ENCODE results near the gene PSMD13.
"Not testable (repeated sequence)": the region's sequence is repeated elsewhere in the genome, so short reads cannot be mapped to it uniquely, and the experiment has no call there.

Gene PSMD13

GRCh38 chr11:236774-237767, at the start of gene PSMD13:
Gene PSMD13 (plus strand): TSS chr11:236976. CDS start chr11:237050, 74 bp downstream.
- DNase-seq: peak; percentile 68

GRCh38 chr11:189200-189783, 47.5 kb upstream of the PSMD13 start:
- DNase-seq: not testable (repeated sequence)

DNA sequence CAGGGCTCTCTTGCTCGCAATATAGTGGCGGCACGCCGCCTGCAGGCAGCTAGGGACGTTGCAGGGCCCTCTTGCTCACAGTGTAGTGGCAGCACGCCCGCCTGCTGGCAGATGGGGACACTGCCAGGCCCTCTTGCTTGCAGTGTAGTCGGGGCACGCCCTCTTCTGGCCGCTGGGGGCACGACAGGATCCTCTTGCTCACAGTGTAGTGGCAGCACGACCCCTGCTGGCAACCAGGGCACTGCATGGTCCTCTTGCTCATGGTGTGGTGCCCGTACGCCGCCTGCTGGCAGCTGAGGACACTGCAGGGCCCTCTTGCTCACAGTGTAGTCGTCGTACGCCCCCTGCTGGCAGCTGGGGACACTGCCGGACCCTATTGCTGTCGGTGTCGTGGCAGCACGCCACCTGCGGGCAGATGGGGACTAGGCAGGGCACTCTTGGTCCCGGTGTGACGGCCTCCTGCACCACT, 46.9 kb upstream of the PSMD13 start:
- DNase-seq: not testable (repeated sequence)

- not testable (repeated sequence) for DNase-seq
Measured at GRCh38 chr11:190546-190945, 46.2 kb upstream of the PSMD13 start.

GRCh38 chr11:191490-192478, 45.0 kb upstream of the PSMD13 start:
- DNase-seq: not testable (repeated sequence)

GRCh38 chr11:192674-193128, 44.1 kb upstream of the PSMD13 start, which contains the start of gene SCGB1C1:
Gene SCGB1C1 (plus strand): TSS chr11:193078. CDS start chr11:193100, 22 bp downstream.
- not testable (repeated sequence) for DNase-seq

- DNase-seq: not testable (repeated sequence)
Measured at GRCh38 chr11:193481-193880, 43.3 kb upstream of the PSMD13 start.

- DNase-seq: no peak
Measured at GRCh38 chr11:196786-197731, 39.7 kb upstream of the PSMD13 start.

- no peak for DNase-seq
Measured at GRCh38 chr11:197741-198235, 39.0 kb upstream of the PSMD13 start.

- DNase-seq: no peak
Measured at GRCh38 chr11:198236-198806, 38.5 kb upstream of the PSMD13 start.

DNA sequence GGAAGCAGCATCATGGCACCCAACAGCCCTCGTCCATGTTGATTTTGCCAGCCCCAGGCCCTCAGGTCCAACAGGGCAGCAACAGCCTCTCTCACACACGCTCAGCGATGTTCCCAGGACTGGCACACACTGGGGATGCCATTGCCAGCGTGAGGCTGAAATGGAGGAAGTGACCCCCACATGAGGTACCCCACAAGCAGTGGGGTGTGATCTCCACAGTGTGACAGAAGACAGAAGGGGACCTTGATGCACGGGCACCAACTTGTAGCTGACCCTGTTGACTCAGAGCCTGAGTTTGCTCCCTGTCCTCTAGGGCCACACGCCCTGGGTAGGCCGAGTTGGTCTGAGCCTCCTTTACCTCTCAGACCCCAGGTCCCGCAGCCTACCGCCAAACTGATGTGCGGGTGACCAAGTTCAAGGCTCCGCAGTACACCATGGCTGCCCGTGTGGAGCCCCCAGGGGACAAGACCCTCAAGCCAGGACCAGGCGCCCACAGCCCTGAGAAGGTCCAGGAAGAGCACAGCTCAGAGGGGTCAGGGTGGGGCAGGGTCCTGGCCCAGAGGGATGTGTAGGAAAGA, 37.7 kb upstream of the PSMD13 start:
- DNase-seq: no peak

DNA sequence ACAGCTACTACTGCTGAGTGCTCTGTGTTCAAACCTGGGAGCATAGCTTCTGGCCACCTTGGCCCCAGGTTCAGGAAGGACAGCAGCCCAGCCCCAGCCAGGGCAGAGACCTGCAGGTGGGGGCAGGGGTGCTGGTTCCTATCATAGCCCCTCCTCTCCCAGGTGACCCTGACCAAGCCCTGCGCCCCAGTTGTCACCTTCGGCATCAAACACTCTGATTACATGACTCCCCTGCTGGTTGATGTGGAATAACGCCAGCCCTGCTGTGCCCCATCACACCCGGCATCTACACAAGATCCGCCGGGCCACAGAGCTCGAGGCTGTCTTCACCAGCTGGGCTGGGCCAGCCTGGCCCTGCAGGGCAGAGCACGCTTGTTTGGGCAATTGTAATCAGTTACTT, 37.0 kb upstream of the PSMD13 start:
- DNase-seq: no peak

GRCh38 chr11:200224-201003, 36.4 kb upstream of the PSMD13 start:
- DNase-seq: no peak

GRCh38 chr11:201966-202365, 34.8 kb upstream of the PSMD13 start:
- DNase-seq: no peak

DNA sequence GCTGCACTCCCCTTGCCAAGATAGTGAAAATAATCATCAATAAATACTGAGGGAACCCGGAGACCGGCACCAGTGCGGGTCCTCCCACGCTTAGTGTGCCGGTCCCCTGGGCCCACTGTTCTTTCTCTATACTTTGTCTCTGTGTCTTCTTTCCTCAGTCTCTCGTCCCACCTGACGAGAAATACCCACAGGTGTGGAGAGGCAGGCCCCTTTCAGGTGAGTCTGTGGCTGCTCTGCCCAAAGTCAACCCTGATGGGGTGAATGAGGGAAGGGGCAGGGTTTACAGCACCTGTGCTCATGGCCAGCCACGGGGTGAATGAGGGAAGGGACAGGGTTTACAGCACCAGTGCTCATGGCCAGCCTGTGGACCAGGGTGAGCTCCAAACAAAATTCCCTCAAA, 34.3 kb upstream of the PSMD13 start:
- DNase-seq: no peak

DNA sequence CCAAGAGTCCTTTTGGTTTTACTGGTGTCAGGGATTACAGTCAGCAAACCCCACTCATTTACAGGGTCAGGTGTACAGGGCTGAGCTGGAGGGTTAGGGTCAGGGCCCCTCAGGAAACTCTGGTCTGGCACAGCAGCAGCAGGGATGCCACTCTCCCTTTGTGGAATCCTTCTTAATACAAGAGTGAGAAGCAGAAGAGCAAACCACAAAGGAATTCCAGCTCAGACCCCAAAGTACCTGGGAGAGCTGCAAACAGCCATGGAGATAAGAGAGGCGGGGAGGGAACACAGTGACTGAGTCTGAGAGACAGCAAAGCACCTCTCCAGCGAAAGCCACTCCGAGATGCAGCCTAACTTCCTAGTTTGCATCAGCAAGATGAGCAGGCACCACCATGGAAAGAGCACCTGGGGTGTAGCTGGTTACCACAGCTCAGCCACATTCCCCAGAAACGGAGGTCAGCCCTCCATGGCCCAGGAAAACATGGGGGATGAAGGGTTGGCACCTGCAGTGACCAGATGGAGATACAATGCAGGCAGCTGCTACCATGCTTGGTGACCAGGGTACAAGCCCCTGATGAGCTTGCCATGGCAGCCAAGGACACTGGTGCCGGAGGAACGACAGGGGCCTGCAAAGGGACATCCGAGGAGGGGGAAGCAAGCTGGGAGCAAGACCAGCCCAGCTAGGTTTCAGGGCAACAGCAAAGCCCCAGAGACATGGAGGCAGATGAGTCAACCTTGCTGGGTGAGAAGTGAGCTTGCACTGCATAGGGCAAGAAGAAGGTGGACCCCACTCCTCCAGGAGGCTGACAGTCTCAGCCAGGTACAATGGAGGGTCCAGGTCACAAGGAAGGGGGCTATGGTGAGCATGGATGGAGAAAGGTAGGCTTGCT, 33.5 kb upstream of the PSMD13 start:
- no peak for DNase-seq

GRCh38 chr11:203945-204586, 32.7 kb upstream of the PSMD13 start:
- no peak for DNase-seq

GRCh38 chr11:204587-205109, 32.1 kb upstream of the PSMD13 start:
- DNase-seq: no peak
